SK-N-MC (cell line): ENCODE results near the gene MEIS2.

Experiments
- DNase-seq: peaks from one replicate; pipeline ENCODE4 v3.0.0-alpha.2; 2011; ENCODE audit warnings: low read depth, low spot score
- H3K27ac ChIP-seq: fragments of 200-600 bp; sonication (generic); 2 replicates; pipeline ENCODE4 v1.5.1; 2016; ENCODE audit warnings: mixed run types
- H3K36me3 ChIP-seq: fragments of 200-600 bp; sonication (generic); 2 replicates; pipeline ENCODE4 v1.6.1; 2017; ENCODE audit warnings: antibody characterized with exemption, low read length, mixed read lengths; ENCODE audit not compliant: insufficient read depth
- H3K4me3 ChIP-seq: fragments of 200-600 bp; sonication (generic); 2 replicates; pipeline ENCODE4 v1.5.1; 2016
- H3K9ac ChIP-seq: fragments of 200-600 bp; sonication (generic); 2 replicates; pipeline ENCODE4 v1.8.0; 2017; ENCODE audit warnings: mixed run types, mixed read lengths; ENCODE audit not compliant: insufficient read length
- H3K9me3 ChIP-seq: fragments of 200-600 bp; sonication (generic); 2 replicates; pipeline ENCODE4 v1.6.1; 2017; ENCODE audit warnings: low read depth, mild to moderate bottlenecking, antibody characterized with exemption, low read length, moderate library complexity, mixed read lengths
- EZH2 ChIP-seq: fragments of 200-600 bp; sonication (generic); IDR thresholded peaks from one replicate; pipeline ENCODE4 v1.6.1; 2017; ENCODE audit warnings: antibody characterized with exemption
- FOXP2 ChIP-seq: optimal IDR thresholded peaks from 2 replicates; pipeline ENCODE3; 2011; ENCODE audit warnings: mild to moderate bottlenecking, moderate library complexity; ENCODE audit not compliant: insufficient read depth; ENCODE audit errors: extremely low read length, control extremely low read depth
- POLR2AphosphoS5 ChIP-seq: IDR thresholded peaks from 2 replicates; pipeline ENCODE4 v1.6.1; 2012; ENCODE audit warnings: mild to moderate bottlenecking, low read depth, low read length, borderline replicate concordance

Gene MEIS2

GRCh38 chr15:37009288-37009687 is 91.1 kb downstream of the MEIS2 start:
- Histone ChIP-seq H3K36me3 (peaks cover 9% of the 10 kb centered on the region; the same call in 1 of the 2 replicates), H3K27ac (no peak overlapping the region)

GRCh38 chr15:37008205-37008604 is 92.1 kb downstream of the MEIS2 start:
- no peak for DNase-seq
- peaks cover 11% of the 10 kb centered on the region; the same call in 1 of the 2 replicates for H3K36me3 ChIP-seq
- H3K9me3 ChIP-seq, result no peaks in the 10 kb centered on the region
- H3K9ac ChIP-seq, result no peak overlapping the region
- no peak overlapping the region for H3K4me3 ChIP-seq
- H3K27ac ChIP-seq, result no peak overlapping the region
- TF ChIP-seq FOXP2 (no peak), EZH2 (no peak), POLR2AphosphoS5 (no peak)

More at GRCh38 chr15:37009288-37009687, 91.1 kb downstream of the MEIS2 start:
- Histone ChIP-seq H3K4me3 (no peak overlapping the region), H3K9me3 (no peaks in the 10 kb centered on the region), H3K9ac (no peak overlapping the region)
- TF ChIP-seq POLR2AphosphoS5 (no peak), FOXP2 (no peak), EZH2 (no peak)
- no peak for DNase-seq

- no peak overlapping the region for H3K9ac ChIP-seq
- DNase-seq, result no peak
- H3K9me3 ChIP-seq, result no peaks in the 10 kb centered on the region
- TF ChIP-seq POLR2AphosphoS5 (no peak), FOXP2 (no peak), EZH2 (no peak)
- peaks cover 15% of the 10 kb centered on the region; the same call in 1 of the 2 replicates for H3K36me3 ChIP-seq
- H3K27ac ChIP-seq, result no peak overlapping the region
- H3K4me3 ChIP-seq, result no peak overlapping the region
Observed at GRCh38 chr15:37007301-37007700, 93.0 kb downstream of the MEIS2 start.

- no peak overlapping the region for H3K9ac ChIP-seq
- H3K4me3 ChIP-seq, result no peak overlapping the region
- H3K9me3 ChIP-seq, result no peaks in the 10 kb centered on the region
- TF ChIP-seq EZH2 (no peak), FOXP2 (no peak), POLR2AphosphoS5 (no peak)
- no peak overlapping the region for H3K27ac ChIP-seq
- DNase-seq, result no peak
- H3K36me3 ChIP-seq, result peaks cover 15% of the 10 kb centered on the region; the same call in 1 of the 2 replicates
Observed at GRCh38 chr15:37004981-37005735, 95.2 kb downstream of the MEIS2 start.

- H3K4me3 ChIP-seq, result no peak overlapping the region
- no peak for DNase-seq
- TF ChIP-seq EZH2, result no peak
- no peak for TF ChIP-seq FOXP2
- TF ChIP-seq POLR2AphosphoS5, result no peak
- peaks cover 15% of the 10 kb centered on the region; the same call in 1 of the 2 replicates for H3K36me3 ChIP-seq
- H3K27ac ChIP-seq, result no peak overlapping the region
- H3K9me3 ChIP-seq, result no peaks in the 10 kb centered on the region
- no peak overlapping the region for H3K9ac ChIP-seq
Observed at GRCh38 chr15:37004373-37004869, 95.9 kb downstream of the MEIS2 start.

- H3K36me3 ChIP-seq, result peaks cover 15% of the 10 kb centered on the region; the same call in 1 of the 2 replicates
- no peak overlapping the region for H3K4me3 ChIP-seq
- no peak overlapping the region for H3K27ac ChIP-seq
- H3K9ac ChIP-seq, result no peak overlapping the region
- no peak for DNase-seq
- TF ChIP-seq POLR2AphosphoS5 (no peak), FOXP2 (no peak), EZH2 (no peak)
- H3K9me3 ChIP-seq, result no peaks in the 10 kb centered on the region
Observed at GRCh38 chr15:37002041-37002672, 98.2 kb downstream of the MEIS2 start.

- DNase-seq, result no peak
- H3K36me3 ChIP-seq, result peaks cover 15% of the 10 kb centered on the region; the same call in 1 of the 2 replicates
Observed at GRCh38 chr15:37001417-37001816, 98.9 kb downstream of the MEIS2 start.

GRCh38 chr15:36999778-37000177 is 100.6 kb downstream of the MEIS2 start:
- no peaks in the 10 kb centered on the region for H3K9me3 ChIP-seq
- no peak overlapping the region for H3K9ac ChIP-seq
- TF ChIP-seq POLR2AphosphoS5 (no peak), EZH2 (no peak), FOXP2 (no peak)
- peaks cover 6% of the 10 kb centered on the region; the same call in 1 of the 2 replicates for H3K36me3 ChIP-seq
- H3K27ac ChIP-seq, result no peak overlapping the region
- no peak for DNase-seq
- H3K4me3 ChIP-seq, result no peak overlapping the region

More at GRCh38 chr15:37001417-37001816, 98.9 kb downstream of the MEIS2 start:
- no peak for TF ChIP-seq POLR2AphosphoS5
- TF ChIP-seq FOXP2, result no peak
- TF ChIP-seq EZH2, result no peak
- no peak overlapping the region for H3K4me3 ChIP-seq
- no peaks in the 10 kb centered on the region for H3K9me3 ChIP-seq
- no peak overlapping the region for H3K9ac ChIP-seq
- no peak overlapping the region for H3K27ac ChIP-seq
